Measurements from ENCODE around the gene CHRNA7.
"Not testable (repeated sequence)": the region's sequence is repeated elsewhere in the genome, so short reads cannot be mapped to it uniquely, and the experiment has no call there.

DNA sequence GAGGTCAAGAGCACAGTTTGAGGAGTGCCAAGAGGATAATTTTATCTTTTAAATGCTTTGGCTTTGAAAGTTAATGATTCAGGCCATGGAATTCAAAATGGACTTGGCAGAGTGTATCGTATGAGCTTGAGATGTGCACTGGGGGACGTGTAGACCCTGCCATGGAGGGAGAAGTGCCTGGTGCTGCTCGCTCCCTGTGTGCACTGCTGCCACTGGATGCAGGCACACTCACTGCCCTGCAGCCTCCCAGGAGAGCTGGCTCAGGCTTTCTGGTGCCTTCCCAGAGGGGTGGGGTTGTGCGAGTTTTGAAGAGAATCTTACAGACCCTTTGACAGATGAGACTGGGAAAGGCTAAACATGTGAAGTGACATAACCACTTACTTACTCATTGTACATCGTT is 135.5 kb downstream of the CHRNA7 start:
- TF ChIP-seq ZNF274 (IDR thresholded peaks at IDR 0.05; ENCODE audit: low read depth, low read length); YY1 (IDR thresholded peaks at IDR 0.05; ENCODE audit: insufficient read depth, insufficient read length): not testable (repeated sequence)

Data from NT2/D1 (cell line).